ENCODE data around the gene ACAP2.

ACAP2 gene

GRCh38 chr3:195274259-195274966 is 168.4 kb downstream of the ACAP2 start:
- ChIA-PET CTCF (no interaction called here), POLR2A (interaction anchor here (1.1 kb wide), 1 partner anchor 172 kb away, joined by 3 read pairs; no protein-coding TSS in a partner anchor)
- DNase-seq (ENCODE audit: extremely low spot score): no peak
- TF ChIP-seq FOXA1 (IDR thresholded peaks at IDR 0.05): no peak
- no peak for TF ChIP-seq PKNOX1 (IDR thresholded peaks at IDR 0.05)
- no peak for TF ChIP-seq FOXK2 (IDR thresholded peaks at IDR 0.05)
- TF ChIP-seq TARDBP (IDR thresholded peaks at IDR 0.05): no peak
- no peak for TF ChIP-seq FOXM1 (IDR thresholded peaks at IDR 0.05; ENCODE audit: borderline replicate concordance)
- TF ChIP-seq L3MBTL2 (conservative IDR thresholded peaks at IDR 0.05): no peak
- TF ChIP-seq ARNT (IDR thresholded peaks at IDR 0.05): no peak
- no peak for TF ChIP-seq LEF1 (IDR thresholded peaks at IDR 0.05; ENCODE audit: borderline replicate concordance)
- no peak for TF ChIP-seq BHLHE40 (IDR thresholded peaks at IDR 0.05; ENCODE audit: borderline replicate concordance)
- TF ChIP-seq ZNF384 (IDR thresholded peaks at IDR 0.05): no peak
- TF ChIP-seq SP1 (IDR thresholded peaks at IDR 0.05): no peak
- no peak for TF ChIP-seq CTBP1 (IDR thresholded peaks at IDR 0.05; ENCODE audit: borderline replicate concordance)
- TF ChIP-seq ELF4 (IDR thresholded peaks at IDR 0.05): no peak
- no peak for TF ChIP-seq NFRKB (IDR thresholded peaks at IDR 0.05)
- TF ChIP-seq SUZ12 (IDR thresholded peaks at IDR 0.05): no peak

GRCh38 chr3:195271410-195272243 is 171.2 kb downstream of the ACAP2 start:
- ChIA-PET CTCF (interaction anchor here (0.6 to 2.2 kb wide), 14 partner anchors 9 to 866 kb away, joined by 3 to 9 read pairs (median 4); partner anchors contain the start of gene PPP1R2), POLR2A (interaction anchor here (1.0 to 2.4 kb wide), 2 partner anchors 10 to 15 kb away, joined by 4 to 14 read pairs; no protein-coding TSS in a partner anchor)
- peak; percentile 78 for DNase-seq (ENCODE audit: extremely low spot score)
- peak; percentile 53 for TF ChIP-seq L3MBTL2 (conservative IDR thresholded peaks at IDR 0.05)
- no peak; the same call in 1 of the 2 replicates for TF ChIP-seq ARNT (IDR thresholded peaks at IDR 0.05)
- TF ChIP-seq NFRKB (IDR thresholded peaks at IDR 0.05): no peak
- TF ChIP-seq SUZ12 (IDR thresholded peaks at IDR 0.05): no peak

- TF ChIP-seq NFRKB (IDR thresholded peaks at IDR 0.05): no peak
- no peak for TF ChIP-seq FOXK2 (IDR thresholded peaks at IDR 0.05)
- no peak for TF ChIP-seq BHLHE40 (IDR thresholded peaks at IDR 0.05; ENCODE audit: borderline replicate concordance)
- ChIA-PET CTCF (interaction anchor here (0.6 to 2.2 kb wide), 16 partner anchors 8 to 865 kb away, joined by 3 to 9 read pairs (median 4); partner anchors contain the start of gene PPP1R2), POLR2A (interaction anchor here (0.8 to 2.4 kb wide), 6 partner anchors 10 to 583 kb away, joined by 3 to 14 read pairs (median 4); partner anchors contain the start of gene ACAP2)
- peak; percentile 81 for DNase-seq (ENCODE audit: extremely low spot score)
Measured at GRCh38 chr3:195270817-195271409, 171.9 kb downstream of the ACAP2 start, which contains the start of gene XXYLT1. Gene XXYLT1 (minus strand): TSS chr3:195271159. CDS start chr3:195271058, 101 bp downstream.

DNA sequence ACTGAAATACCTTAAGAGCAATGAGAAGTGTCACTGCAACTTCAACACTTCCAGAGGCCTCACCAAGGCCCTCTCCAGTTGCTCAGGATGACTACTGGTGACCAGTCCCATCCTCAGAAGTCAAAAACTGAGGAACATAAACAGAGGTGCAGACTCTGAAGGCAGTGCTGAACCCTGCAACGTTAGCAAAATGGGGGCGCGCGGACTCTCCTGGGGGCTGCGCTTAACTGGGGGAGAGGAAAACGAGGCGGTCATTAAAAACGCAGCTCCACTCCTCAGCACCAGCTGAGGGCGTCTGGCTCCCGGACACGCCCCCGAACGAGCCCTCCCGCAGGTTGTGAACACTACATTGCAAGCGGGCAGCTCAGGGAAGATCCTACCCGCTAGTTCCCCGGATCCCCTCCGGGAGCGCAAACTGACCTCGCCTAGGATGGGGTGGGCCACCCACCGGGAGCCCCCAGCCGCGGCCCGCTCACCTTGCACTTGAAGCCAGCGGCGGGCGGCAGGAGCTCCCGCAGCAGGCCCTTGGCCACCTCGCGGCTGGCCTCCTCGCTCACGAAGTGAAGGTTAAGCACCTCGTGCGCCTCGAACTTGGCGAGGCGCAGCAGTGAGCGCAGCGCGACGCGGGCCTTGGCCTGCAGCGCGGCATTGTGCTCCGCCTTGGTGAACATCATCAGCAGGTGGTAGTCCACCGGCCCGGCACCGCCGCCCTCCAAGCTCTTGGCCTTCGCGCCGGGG is 172.6 kb downstream of the ACAP2 start:
- TF ChIP-seq FOXA1 (IDR thresholded peaks at IDR 0.05) (no peak), L3MBTL2 (conservative IDR thresholded peaks at IDR 0.05) (peak; percentile 87)
- CTCF ChIA-PET: interaction anchor here (0.6 to 2.2 kb wide), 9 partner anchors 7 to 756 kb away, joined by 3 to 9 read pairs (median 4); no protein-coding TSS in a partner anchor

GRCh38 chr3:195269375-195270078 is 173.3 kb downstream of the ACAP2 start:
- DNase-seq (ENCODE audit: extremely low spot score): no peak
- ChIA-PET POLR2A (interaction anchor here (1.4 to 2.4 kb wide), 3 partner anchors 8 to 582 kb away, joined by 4 to 14 read pairs (median 5); partner anchors contain the start of gene ACAP2), CTCF (interaction anchor here (0.6 to 2.2 kb wide), 4 partner anchors 171 to 627 kb away, joined by 3 to 7 read pairs (median 4); no protein-coding TSS in a partner anchor)
- TF ChIP-seq FOXM1 (IDR thresholded peaks at IDR 0.05; ENCODE audit: borderline replicate concordance) (no peak), NFRKB (IDR thresholded peaks at IDR 0.05) (no peak), ZNF384 (IDR thresholded peaks at IDR 0.05) (no peak)

More for the DNA sequence above, 172.6 kb downstream of the ACAP2 start:
- peak; percentile 44 for DNase-seq (ENCODE audit: extremely low spot score)
- POLR2A ChIA-PET: interaction anchor here (0.8 to 2.4 kb wide), 6 partner anchors 9 to 583 kb away, joined by 3 to 14 read pairs (median 4); partner anchors contain the start of gene ACAP2

DNA sequence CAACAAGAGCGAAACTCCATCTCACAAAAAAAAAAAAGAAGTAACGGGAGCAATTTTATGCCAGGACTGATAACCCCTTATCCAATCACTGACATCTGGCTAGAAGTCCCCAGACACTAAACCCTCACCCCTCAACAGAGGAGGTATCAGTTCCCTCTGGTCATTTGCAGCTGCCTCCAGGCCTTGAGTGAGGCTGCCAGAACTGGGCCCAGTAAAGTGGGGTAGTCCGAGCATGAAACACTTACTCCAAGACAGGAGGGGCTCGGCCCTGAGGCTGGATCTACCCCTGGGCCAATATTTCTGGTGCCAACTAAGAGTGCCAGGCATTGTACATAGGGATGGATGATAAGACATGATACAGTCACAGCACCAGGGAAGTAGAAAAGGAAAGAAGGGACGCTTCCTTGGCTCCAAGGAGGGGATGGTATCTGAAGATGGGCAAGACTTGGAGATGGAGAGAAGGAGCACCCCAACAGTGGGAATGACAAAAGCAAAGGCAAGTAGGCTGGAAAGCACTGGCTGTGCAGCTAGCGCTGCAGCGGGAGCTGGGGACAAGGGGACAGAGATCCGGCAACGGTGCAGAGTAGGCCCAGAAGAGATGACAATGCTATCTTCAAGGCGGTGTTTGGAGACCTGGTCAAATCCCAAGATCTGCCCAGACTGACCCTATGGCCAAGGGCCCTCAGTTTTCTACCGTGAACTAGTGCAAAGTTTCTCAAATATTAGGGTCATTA is 174.1 kb downstream of the ACAP2 start:
- TF ChIP-seq SP1 (IDR thresholded peaks at IDR 0.05) (no peak), NFRKB (IDR thresholded peaks at IDR 0.05) (no peak), CTBP1 (IDR thresholded peaks at IDR 0.05; ENCODE audit: borderline replicate concordance) (no peak), ELF4 (IDR thresholded peaks at IDR 0.05) (no peak), L3MBTL2 (conservative IDR thresholded peaks at IDR 0.05) (no peak), HDGF (IDR thresholded peaks at IDR 0.05; ENCODE audit: borderline replicate concordance) (no peak), ZNF384 (IDR thresholded peaks at IDR 0.05) (no peak), FOXM1 (IDR thresholded peaks at IDR 0.05; ENCODE audit: borderline replicate concordance) (no peak), FOXK2 (IDR thresholded peaks at IDR 0.05) (no peak), LEF1 (IDR thresholded peaks at IDR 0.05; ENCODE audit: borderline replicate concordance) (no peak), BHLHE40 (IDR thresholded peaks at IDR 0.05; ENCODE audit: borderline replicate concordance) (no peak)
- no peak for DNase-seq (ENCODE audit: extremely low spot score)
- ChIA-PET POLR2A (no interaction called here), CTCF (interaction anchor here (1.4 kb wide), 1 partner anchor 252 kb away, joined by 4 read pairs; no protein-coding TSS in a partner anchor)

Measured in HEK293T (cell line).